Left renal pelvis (tissue), 4 donors: ENCODE results near the gene ODAD3. TPM values are rescaled to one million over a fixed set of nuclear protein-coding genes. Genes with fewer than 3 reads are reported as not detected.
"Not testable (repeated sequence)": the region's sequence is repeated elsewhere in the genome, so short reads cannot be mapped to it uniquely, and the experiment has no call there.

ENCODE experiments used
- DNase-seq, 4 donors: peaks; one replicate each; pipeline ENCODE4 v3.0.0-alpha.2; 2013; ENCODE audit warnings: low read depth in 4 of 4, low spot score in 3 of 4
- polyA plus RNA-seq, 4 donors: library from polyadenylated mRNA; unstranded; fragments of 120-200 nt; gene quantifications; one replicate each; pipeline ENCODE4 v1.2.1, GENCODE V29; 2013; ENCODE audit not compliant: insufficient read length in 4 of 4

ODAD3 gene
- polyA plus RNA-seq, 4 donors = 0.56 to 2.6 (median 1.5) TPM

DNA sequence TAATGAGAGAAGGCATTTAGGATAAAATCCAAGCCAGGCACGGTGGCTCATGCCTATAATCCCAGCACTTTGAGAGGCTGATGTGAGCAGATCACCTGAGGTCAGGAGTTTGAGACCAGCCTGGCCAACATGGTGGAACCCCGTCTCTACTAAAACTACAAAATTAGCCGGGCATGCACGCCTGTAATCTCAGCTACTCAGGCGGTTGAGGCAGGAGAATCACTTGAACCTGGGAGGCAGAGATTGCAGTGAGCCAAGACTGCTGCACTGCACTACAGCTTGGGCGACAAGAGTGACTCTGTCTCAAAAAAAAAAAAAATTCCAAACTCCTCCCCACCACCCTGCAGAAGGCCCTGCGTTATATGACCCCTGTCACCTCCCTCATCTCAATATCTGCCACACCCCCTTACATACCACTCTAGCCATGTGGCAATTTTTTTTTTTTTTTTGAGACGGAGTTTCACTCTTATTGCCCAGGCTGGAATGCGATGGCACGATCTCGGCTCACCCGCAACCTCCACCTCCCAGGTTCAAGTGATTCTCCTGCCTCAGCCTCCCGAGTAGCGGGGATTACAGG lies 55.6 kb downstream of the ODAD3 start:
- not testable (repeated sequence) for DNase-seq

GRCh38 chr19:11378319-11379189 lies 56.4 kb downstream of the ODAD3 start:
- no peak for DNase-seq

DNA sequence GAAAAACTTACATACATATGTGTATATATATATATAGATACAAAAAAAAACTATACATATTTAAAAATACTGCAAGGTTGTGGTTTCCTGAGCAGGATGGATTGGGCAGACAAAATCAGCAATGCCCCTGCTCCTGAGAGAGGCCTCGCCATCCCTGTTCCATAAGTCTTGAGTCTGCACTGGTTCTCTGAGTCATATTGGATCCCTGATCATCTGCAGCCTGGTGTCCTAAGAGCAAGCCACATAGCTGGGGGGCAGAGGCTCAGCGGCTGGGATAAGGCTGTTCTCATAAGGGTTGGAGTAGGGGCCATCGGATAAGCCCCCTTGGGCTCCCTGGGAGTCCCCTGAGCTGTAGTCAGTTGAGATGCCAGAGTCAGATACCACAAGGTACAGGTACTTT lies 57.2 kb downstream of the ODAD3 start:
- no peak for DNase-seq

DNA sequence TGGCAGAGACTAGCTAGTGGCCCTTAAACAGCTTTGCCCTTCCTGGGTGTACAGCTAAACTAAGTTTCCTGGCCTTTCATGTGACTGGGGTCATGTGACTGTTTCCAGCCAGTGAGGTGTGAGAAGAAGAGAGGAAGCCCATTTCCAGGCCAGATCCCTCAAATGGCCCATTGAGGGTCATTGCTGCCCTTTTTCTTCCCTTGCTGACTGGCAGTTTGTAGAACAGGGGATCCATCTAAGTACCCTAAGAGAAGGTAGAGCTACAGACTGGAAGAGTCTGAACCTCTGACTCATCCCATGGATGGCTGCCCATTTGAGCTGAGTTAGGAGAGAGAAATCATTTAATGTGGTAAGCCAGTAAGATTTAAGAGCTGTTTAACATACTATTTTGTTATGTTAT lies 57.7 kb downstream of the ODAD3 start:
- DNase-seq = no peak

DNA sequence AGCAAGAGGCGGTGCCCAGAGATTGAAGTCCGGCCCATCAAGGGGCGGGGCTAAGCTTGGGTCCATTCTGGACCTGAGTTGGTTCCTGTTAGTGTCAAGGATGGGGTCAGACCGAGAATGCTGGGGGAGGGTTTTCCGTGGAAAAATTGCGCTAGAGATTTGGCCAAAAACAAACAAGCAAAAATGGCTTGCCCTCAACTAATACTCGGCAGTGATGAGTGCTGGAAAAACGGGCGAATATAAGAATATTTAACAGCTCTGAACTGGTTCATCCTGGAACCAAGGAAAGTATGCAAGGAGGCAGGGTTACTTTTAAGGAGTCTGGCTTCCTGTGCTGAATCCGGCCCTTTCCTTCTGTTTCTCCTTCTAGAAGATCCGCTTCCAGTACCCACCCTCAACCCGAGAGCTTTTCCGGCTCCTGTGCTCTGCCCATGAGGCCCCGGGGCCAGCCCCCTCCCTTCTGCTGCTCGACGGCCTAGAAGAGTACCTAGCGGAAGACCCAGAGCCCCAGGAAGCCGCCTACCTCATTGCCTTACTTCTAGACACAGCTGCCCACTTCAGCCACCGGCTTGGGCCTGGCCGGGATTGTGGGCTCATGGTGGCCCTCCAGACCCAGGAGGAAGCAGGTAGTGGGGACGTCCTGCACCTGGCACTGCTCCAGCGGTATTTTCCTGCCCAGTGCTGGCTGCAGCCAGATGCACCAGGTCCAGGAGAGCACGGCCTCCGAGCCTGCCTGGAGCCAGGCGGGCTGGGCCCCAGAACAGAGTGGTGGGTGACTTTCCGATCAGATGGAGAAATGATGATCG lies 59.6 kb downstream of the ODAD3 start:
- no peak for DNase-seq

DNA sequence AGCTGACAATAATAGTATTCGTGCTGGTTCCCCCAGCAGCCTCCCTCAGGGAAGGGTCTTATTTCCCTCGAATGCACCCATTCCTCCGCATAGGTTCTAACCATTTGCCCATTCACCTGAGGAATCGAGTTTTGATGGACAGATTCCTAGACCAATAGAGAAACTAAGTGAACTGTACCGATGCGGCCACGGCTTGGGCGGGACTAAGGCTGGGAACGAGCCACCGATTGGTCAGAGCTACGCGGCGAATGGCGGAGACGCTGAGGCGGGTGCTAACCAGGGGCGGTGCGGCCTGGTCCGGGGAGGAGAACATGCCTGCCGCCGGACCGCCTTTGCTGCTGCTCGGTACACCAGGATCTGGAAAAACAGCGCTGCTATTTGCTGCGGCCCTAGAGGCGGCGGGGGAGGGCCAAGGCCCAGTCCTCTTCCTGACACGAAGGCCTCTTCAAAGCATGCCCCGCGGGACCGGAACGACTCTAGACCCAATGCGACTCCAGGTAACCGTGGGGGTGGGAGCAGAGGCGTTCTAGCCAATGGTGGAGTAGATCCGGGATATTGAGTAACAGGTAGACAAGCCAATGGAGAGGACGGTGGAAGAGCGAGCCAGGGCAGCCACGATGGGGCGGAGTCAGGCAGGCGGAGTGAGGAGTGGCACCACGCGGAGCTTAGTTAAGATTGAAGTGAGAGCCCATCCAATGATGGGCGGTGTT lies 60.3 kb downstream of the ODAD3 start, which contains the start of gene SWSAP1:
Gene SWSAP1, plus strand, starts transcription at position 234 of the 710 bp plus-strand sequence. Its CDS starts 15 bp downstream, at position 249.
- DNase-seq = peak; percentile 98 to 99 (median 98)

- no peak for DNase-seq
These were observed 61.0 kb downstream of the ODAD3 start for GRCh38 chr19:11373885-11374432.

- no peak for DNase-seq
These were observed 61.6 kb downstream of the ODAD3 start for GRCh38 chr19:11373166-11373884.

- no peak for DNase-seq
These were observed 64.2 kb downstream of the ODAD3 start for GRCh38 chr19:11370744-11371143.

Other genes with a start within 250 kb of the ODAD3 start
- gene KANK2, start 237.6 kb downstream of the ODAD3 start, polyA plus RNA-seq = 100 to 1,000 TPM; 110 to 199 (median 130) TPM
- gene ANGPTL8, start 195.5 kb downstream of the ODAD3 start, polyA plus RNA-seq = under 1 TPM; 0.32 to 0.56 (median 0.48) TPM
- gene DOCK6, start 172.6 kb downstream of the ODAD3 start, polyA plus RNA-seq = 10 to 100 TPM; 29.6 to 56.0 (median 40.2) TPM
- not detected for gene TSPAN16, start 139.0 kb downstream of the ODAD3 start, polyA plus RNA-seq
- gene RAB3D, start 95.5 kb downstream of the ODAD3 start, polyA plus RNA-seq = 10 to 100 TPM in 3 of 4 donors, 1 to 10 TPM in 1; 8.6 to 18.4 (median 17.0) TPM
- gene TMEM205, start 88.9 kb downstream of the ODAD3 start, polyA plus RNA-seq = 100 to 1,000 TPM in 3 of 4 donors, 10 to 100 TPM in 1; 64.3 to 142 (median 122) TPM
- gene CCDC159, start 88.6 kb downstream of the ODAD3 start, polyA plus RNA-seq = 10 to 100 TPM; 19.0 to 43.4 (median 23.4) TPM
- gene PLPPR2, start 79.7 kb downstream of the ODAD3 start, polyA plus RNA-seq = 10 to 100 TPM; 10.5 to 30.4 (median 17.1) TPM
- gene SWSAP1, start 60.5 kb downstream of the ODAD3 start, polyA plus RNA-seq = 1 to 10 TPM; 2.5 to 3.7 (median 3.0) TPM
- gene EPOR, start 50.8 kb downstream of the ODAD3 start, polyA plus RNA-seq = 10 to 100 TPM in 3 of 4 donors, 1 to 10 TPM in 1; 6.3 to 41.9 (median 20.9) TPM
- 100 to 1,000 TPM in 1 of 4 donors, 10 to 100 TPM in 2, 1 to 10 TPM in 1; 1.7 to 148 (median 71.4) TPM for gene RGL3, start 15.8 kb downstream of the ODAD3 start, polyA plus RNA-seq
- gene PRKCSH, start 514 bp upstream of the ODAD3 start, polyA plus RNA-seq = 100 to 1,000 TPM; 306 to 374 (median 342) TPM
- under 1 TPM; 0.13 to 0.53 (median 0.22) TPM for gene ELAVL3, start 45.9 kb upstream of the ODAD3 start, polyA plus RNA-seq
- gene ZNF653, start 70.7 kb upstream of the ODAD3 start, polyA plus RNA-seq = 10 to 100 TPM in 1 of 4 donors, 1 to 10 TPM in 3; 6.9 to 12.5 (median 8.3) TPM
- gene ECSIT, start 94.0 kb upstream of the ODAD3 start, polyA plus RNA-seq = 10 to 100 TPM; 33.6 to 42.2 (median 37.8) TPM
- gene CNN1, start 103.7 kb upstream of the ODAD3 start, polyA plus RNA-seq = 10 to 100 TPM in 1 of 4 donors, 1 to 10 TPM in 3; 2.6 to 10.6 (median 4.0) TPM
- 10 to 100 TPM; 42.2 to 59.9 (median 49.7) TPM for gene ELOF1, start 124.1 kb upstream of the ODAD3 start, polyA plus RNA-seq
- gene ACP5, start 142.5 kb upstream of the ODAD3 start, polyA plus RNA-seq = 10 to 100 TPM in 1 of 4 donors, 1 to 10 TPM in 3; 3.9 to 16.0 (median 9.1) TPM
- 10 to 100 TPM; 33.0 to 50.7 (median 42.9) TPM for gene ZNF627, start 162.4 kb upstream of the ODAD3 start, polyA plus RNA-seq